ENCODE measurements around the gene KCNJ5. TPM values are rescaled to one million over a fixed set of nuclear protein-coding genes. Genes with fewer than 3 reads are reported as not detected.

The KCNJ5 gene
- total RNA-seq, 4 donors from 2014 or later = 0.31 to 3.2 (median 0.71) TPM

- 39 to 64% methylated on average over 2 to 4 of the region's 5 CpGs for WGBS, 2 donors (ENCODE audit: low coverage in 1 of 2)
- H3K36me3 ChIP-seq = no peaks in the 10 kb centered on the region
- H3K9me3 ChIP-seq = no peaks in the 10 kb centered on the region
- H3K27me3 ChIP-seq = peaks cover 35% of the 10 kb centered on the region
- H3K4me3 ChIP-seq = no peak overlapping the region
- no peak overlapping the region for H3K27ac ChIP-seq
- H3K4me1 ChIP-seq = no peaks in the 10 kb centered on the region
- no peak for ATAC-seq
- TF ChIP-seq EP300 (IDR thresholded peaks at IDR 0.05) (no peak), CTCF (IDR thresholded peaks at IDR 0.05) (no peak), POLR2AphosphoS5 (IDR thresholded peaks at IDR 0.05) (no peak), POLR2A (IDR thresholded peaks at IDR 0.05) (no peak)
These were observed 13.4 kb upstream of the KCNJ5 start for GRCh38 chr11:128877726-128878125.

- no peaks in the 10 kb centered on the region for H3K36me3 ChIP-seq
- no peak for ATAC-seq
- no peak overlapping the region for H3K4me3 ChIP-seq
- TF ChIP-seq EP300 (IDR thresholded peaks at IDR 0.05) = no peak
- TF ChIP-seq POLR2AphosphoS5 (IDR thresholded peaks at IDR 0.05) = no peak
- no peak for TF ChIP-seq POLR2A (IDR thresholded peaks at IDR 0.05)
- TF ChIP-seq CTCF (IDR thresholded peaks at IDR 0.05) = no peak
- no peaks in the 10 kb centered on the region for H3K4me1 ChIP-seq
- no peaks in the 10 kb centered on the region for H3K9me3 ChIP-seq
- no peak overlapping the region for H3K27ac ChIP-seq
- 100% methylated on average over 1 of the region's 2 CpGs; no CpG with 5 or more reads in 1 of the 2 donors for WGBS, 2 donors (ENCODE audit: low coverage in 1 of 2)
- peaks cover 42% of the 10 kb centered on the region for H3K27me3 ChIP-seq
These were observed 12.7 kb upstream of the KCNJ5 start for GRCh38 chr11:128878455-128878854.

- WGBS, 2 donors (ENCODE audit: low coverage in 1 of 2) = 82 to 88% methylated on average over 7 to 9 of the region's 12 CpGs
- no peak for ATAC-seq
These were observed 11.3 kb upstream of the KCNJ5 start for GRCh38 chr11:128879817-128880216.

GRCh38 chr11:128881221-128881620, 9.9 kb upstream of the KCNJ5 start:
- WGBS, 2 donors (ENCODE audit: low coverage in 1 of 2) = 84 to 90% methylated on average over 7 to 8 of the region's 8 CpGs
- no peaks in the 10 kb centered on the region for H3K36me3 ChIP-seq
- H3K4me3 ChIP-seq = no peak overlapping the region
- H3K9me3 ChIP-seq = no peaks in the 10 kb centered on the region
- ATAC-seq = no peak
- no peaks in the 10 kb centered on the region for H3K4me1 ChIP-seq
- no peak overlapping the region for H3K27ac ChIP-seq
- TF ChIP-seq CTCF (IDR thresholded peaks at IDR 0.05) (no peak), EP300 (IDR thresholded peaks at IDR 0.05) (no peak), POLR2AphosphoS5 (IDR thresholded peaks at IDR 0.05) (no peak), POLR2A (IDR thresholded peaks at IDR 0.05) (no peak)
- H3K27me3 ChIP-seq = peaks cover 43% of the 10 kb centered on the region

More at GRCh38 chr11:128879817-128880216, 11.3 kb upstream of the KCNJ5 start:
- no peaks in the 10 kb centered on the region for H3K36me3 ChIP-seq
- H3K27me3 ChIP-seq = peaks cover 43% of the 10 kb centered on the region
- no peak overlapping the region for H3K27ac ChIP-seq
- no peaks in the 10 kb centered on the region for H3K4me1 ChIP-seq
- no peak for TF ChIP-seq CTCF (IDR thresholded peaks at IDR 0.05)
- no peak for TF ChIP-seq POLR2A (IDR thresholded peaks at IDR 0.05)
- TF ChIP-seq EP300 (IDR thresholded peaks at IDR 0.05) = no peak
- no peak for TF ChIP-seq POLR2AphosphoS5 (IDR thresholded peaks at IDR 0.05)
- no peaks in the 10 kb centered on the region for H3K9me3 ChIP-seq
- H3K4me3 ChIP-seq = no peak overlapping the region

- Histone ChIP-seq H3K27me3 (peaks cover 43% of the 10 kb centered on the region), H3K36me3 (no peaks in the 10 kb centered on the region), H3K4me1 (no peaks in the 10 kb centered on the region), H3K27ac (no peak overlapping the region), H3K4me3 (no peak overlapping the region), H3K9me3 (no peaks in the 10 kb centered on the region)
- ATAC-seq = no peak
- WGBS, 2 donors (ENCODE audit: low coverage in 1 of 2) = 52 to 65% methylated on average over 3 to 5 of the region's 5 CpGs
- TF ChIP-seq CTCF (IDR thresholded peaks at IDR 0.05) = no peak
- no peak for TF ChIP-seq EP300 (IDR thresholded peaks at IDR 0.05)
These were observed 8.7 kb upstream of the KCNJ5 start for GRCh38 chr11:128882451-128882850.
